AG09309 (cell line): ENCODE results near the gene ETV6.
A peak's percentile ranks its signal among the peaks of the same experiment; 100 is the strongest.

Experiments used
- DNase-seq: peaks from one replicate; pipeline ENCODE4 v3.0.0-alpha.2; 2010; ENCODE audit warnings: low read depth
- H3K4me3 ChIP-seq: 2 replicates; pipeline ENCODE4 v1.5.1; 2011; ENCODE audit warnings: mild to moderate bottlenecking, low read depth, low read length, moderate library complexity; ENCODE audit not compliant: control insufficient read depth
- TF ChIP-seq, protein P1 (sequence below): IDR thresholded peaks from 2 replicates; pipeline ENCODE4 v1.5.1; 2011; ENCODE audit warnings: mild to moderate bottlenecking, low read depth, low read length, inconsistent platforms; ENCODE audit not compliant: insufficient read depth, control insufficient read depth; ENCODE audit errors: missing control alignments

The ETV6 gene

DNA sequence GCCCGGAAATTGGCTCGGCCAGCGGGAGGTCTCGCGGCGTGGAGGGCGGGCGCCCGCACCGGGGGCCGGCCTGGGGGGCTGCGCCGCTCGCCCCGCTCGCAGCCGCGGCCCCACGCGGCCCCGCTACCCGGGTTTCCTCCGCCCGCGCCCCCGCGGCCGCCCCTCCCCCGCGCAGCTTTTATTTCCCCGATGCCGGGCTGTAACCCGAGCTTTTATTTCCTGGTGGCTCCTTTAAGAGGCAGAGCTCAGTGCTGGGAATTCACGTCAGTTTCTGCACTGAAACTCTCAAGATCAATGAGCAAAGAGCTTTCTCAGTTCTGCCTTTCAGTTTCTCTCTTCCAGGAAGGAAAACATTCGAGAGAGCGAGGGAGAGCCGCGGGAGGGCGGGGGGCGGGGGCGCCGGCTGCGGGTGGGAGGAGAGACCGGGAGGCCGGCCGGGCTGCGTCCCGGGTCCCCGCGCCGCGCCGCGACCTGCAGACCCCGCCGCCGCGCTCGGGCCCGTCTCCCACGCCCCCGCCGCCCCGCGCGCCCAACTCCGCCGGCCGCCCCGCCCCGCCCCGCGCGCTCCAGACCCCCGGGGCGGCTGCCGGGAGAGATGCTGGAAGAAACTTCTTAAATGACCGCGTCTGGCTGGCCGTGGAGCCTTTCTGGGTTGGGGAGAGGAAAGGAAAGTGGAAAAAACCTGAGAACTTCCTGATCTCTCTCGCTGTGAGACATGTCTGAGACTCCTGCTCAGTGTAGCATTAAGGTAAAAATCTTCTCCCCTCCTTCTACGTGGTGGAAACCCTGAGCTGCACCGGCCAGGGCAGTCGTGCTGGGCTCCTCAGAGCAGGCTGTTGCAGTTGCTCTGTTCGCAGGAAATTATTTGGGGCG is at the start of gene ETV6:
ETV6 (plus strand) TSS at position 262 of the 873 bp plus-strand sequence; CDS start at position 716, 454 bp downstream.
- peak within 1 kb of the TSS; percentile 71 for H3K4me3 ChIP-seq
- peak; percentile 69 for DNase-seq
- TF ChIP-seq, protein P1, sequence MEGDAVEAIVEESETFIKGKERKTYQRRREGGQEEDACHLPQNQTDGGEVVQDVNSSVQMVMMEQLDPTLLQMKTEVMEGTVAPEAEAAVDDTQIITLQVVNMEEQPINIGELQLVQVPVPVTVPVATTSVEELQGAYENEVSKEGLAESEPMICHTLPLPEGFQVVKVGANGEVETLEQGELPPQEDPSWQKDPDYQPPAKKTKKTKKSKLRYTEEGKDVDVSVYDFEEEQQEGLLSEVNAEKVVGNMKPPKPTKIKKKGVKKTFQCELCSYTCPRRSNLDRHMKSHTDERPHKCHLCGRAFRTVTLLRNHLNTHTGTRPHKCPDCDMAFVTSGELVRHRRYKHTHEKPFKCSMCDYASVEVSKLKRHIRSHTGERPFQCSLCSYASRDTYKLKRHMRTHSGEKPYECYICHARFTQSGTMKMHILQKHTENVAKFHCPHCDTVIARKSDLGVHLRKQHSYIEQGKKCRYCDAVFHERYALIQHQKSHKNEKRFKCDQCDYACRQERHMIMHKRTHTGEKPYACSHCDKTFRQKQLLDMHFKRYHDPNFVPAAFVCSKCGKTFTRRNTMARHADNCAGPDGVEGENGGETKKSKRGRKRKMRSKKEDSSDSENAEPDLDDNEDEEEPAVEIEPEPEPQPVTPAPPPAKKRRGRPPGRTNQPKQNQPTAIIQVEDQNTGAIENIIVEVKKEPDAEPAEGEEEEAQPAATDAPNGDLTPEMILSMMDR, result no peak

DNA sequence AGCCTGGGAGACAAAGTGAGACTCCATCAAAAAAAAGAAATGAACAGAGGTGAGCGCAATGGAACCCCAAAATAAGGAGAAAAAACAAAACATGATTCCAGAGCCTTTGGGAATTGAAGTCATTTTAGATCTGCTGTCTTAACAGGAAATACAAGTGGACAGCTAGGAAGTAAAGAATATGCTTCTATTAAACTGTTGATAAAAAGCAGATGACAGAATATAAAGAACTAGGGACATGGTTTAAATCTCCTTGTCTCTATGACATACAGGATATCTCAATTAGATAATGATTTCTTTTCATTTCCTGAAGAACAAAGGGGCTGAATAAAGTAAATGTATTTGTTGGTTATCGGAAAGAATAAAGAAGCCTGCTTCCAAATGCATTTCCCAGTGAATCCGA is 49.3 kb upstream of the ETV6 start:
- no peak overlapping the region for H3K4me3 ChIP-seq
- no peak for DNase-seq
- TF ChIP-seq, protein P1, result no peak

DNA sequence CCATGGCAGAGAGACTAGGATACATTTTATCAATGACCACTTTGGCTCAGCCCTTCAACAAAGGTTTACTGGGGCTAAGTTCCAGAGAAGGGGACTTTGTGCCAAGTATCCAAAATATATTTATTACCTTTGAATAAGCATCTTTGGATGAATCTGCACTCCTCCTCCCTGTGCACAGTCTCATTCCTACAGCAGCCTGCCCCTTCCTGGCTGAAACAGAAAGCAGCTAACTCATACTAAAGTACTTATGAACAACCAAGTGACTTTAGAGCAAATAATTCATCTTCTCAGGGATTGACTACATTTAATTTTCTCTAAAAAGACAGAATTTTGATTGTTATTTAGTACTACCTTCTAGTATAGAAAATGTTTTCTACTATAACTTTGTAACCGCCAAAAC is 47.8 kb upstream of the ETV6 start:
- DNase-seq, result no peak
- H3K4me3 ChIP-seq, result no peak overlapping the region
- TF ChIP-seq, protein P1, result no peak

DNA sequence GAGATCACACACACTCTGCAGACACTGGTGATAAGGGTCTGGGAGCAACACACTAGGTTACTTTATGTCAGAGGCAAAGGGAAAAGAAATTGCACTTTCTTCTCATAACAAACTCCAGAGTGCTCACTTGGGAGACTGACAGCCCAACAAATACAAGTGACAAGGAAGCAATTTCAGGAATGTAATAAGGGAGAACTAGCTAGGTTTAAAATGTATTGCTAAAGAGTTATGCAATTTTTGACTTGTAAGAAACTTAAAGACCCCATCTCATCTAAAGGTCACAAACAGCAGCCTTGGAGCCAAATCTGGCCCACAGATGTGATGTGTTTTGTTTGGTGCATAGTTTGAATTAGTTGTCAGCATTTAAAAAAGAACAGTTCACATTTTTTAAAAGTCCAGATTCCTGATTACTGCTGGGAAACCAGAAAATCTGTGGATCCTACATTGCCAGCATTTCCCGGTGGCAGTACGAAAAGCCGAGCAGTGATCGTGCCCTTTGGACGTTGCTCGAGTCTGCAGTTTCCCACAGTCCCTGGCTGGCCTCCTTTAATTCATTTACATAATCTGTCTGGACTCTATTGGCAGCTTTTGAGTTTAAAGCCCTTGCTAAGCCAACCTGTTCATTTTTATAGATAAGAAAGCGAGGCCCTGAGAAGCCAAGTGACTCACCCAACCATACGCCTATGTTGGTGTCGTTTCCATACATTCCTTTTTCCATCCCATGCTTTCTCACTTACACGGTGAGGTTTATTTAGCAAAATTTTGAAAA is 42.0 kb upstream of the ETV6 start:
- peak; percentile 23 for DNase-seq
- no peak overlapping the region for H3K4me3 ChIP-seq
- TF ChIP-seq, protein P1, result no peak

DNA sequence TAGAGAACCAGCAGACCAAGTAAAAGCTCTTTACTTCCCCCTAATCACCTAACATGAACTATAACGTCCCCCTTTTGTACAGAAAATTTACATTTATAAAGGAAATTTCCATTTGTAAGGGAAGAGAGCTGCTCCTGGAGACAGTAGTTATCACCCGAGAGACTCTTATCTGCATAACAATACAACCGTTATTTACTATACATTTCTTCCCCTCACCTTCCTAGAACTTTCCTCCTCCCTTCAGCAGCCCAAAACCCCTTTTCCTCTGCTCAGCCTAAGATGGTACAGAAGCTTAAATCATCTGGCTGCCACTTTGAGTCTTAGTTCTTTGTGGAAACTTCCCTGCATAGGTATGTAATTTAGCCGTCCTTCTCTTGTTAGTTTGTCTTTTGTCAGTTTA is 40.4 kb upstream of the ETV6 start:
- no peak for DNase-seq
- no peak overlapping the region for H3K4me3 ChIP-seq
- TF ChIP-seq, protein P1, result no peak

DNA sequence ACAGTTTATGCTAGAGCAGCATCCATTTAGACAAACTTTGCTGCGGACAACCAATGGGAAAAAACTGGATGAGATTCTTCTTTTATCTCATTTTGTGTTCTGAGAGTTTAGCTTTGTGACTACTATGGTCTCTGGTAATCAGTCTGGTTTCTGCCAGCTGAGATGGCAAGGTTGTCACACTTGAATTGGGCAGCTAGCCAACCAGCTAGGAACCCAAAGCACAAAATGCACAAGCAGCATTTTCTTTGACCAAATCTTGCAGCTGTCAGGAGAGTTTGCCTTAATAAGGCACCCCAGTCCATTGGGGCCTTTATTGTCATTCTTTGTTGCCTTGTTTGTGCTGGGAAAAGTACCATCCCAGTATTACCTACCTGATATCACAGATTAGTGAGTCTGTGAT is 34.0 kb upstream of the ETV6 start:
- TF ChIP-seq, protein P1, result no peak
- DNase-seq, result no peak
- no peak overlapping the region for H3K4me3 ChIP-seq
